GM10847 (cell line): ENCODE results near the gene PPP1CA.
A peak's percentile ranks its signal among the peaks of the same experiment; 100 is the strongest.

Experiments used
- POLR2A ChIP-seq: IDR thresholded peaks from 2 replicates; pipeline ENCODE4 v1.6.1; 2011; ENCODE audit not compliant: insufficient read length; ENCODE audit errors: extremely low read depth

Gene PPP1CA

DNA sequence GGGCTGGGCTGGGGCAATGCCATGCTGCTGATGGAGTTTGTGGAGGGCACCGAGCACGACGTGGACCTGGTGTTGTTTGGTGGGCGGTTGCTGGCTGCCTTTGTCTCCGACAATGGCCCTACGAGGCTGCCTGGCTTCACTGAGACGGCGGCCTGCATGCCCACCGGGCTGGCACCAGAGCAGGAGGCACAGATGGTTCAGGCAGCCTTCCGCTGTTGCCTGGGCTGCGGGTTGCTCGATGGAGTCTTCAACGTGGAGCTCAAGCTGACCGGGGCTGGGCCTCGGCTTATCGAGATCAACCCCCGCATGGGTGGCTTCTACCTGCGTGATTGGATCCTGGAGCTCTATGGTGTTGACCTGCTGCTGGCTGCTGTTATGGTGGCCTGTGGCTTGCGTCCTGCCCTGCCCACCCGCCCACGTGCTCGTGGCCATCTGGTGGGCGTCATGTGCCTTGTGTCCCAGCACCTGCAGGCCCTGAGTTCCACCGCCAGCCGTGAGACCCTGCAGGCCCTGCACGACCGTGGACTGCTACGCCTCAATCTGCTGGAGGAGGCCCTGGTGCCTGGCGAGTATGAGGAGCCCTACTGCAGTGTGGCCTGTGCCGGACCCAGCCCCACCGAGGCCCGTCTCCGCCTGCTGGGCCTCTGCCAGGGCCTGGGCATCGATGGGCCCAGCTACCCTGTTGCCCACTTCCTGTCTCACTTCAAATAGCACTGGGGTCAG lies 22.4 kb upstream of the PPP1CA start:
- no peak for TF ChIP-seq POLR2A

DNA sequence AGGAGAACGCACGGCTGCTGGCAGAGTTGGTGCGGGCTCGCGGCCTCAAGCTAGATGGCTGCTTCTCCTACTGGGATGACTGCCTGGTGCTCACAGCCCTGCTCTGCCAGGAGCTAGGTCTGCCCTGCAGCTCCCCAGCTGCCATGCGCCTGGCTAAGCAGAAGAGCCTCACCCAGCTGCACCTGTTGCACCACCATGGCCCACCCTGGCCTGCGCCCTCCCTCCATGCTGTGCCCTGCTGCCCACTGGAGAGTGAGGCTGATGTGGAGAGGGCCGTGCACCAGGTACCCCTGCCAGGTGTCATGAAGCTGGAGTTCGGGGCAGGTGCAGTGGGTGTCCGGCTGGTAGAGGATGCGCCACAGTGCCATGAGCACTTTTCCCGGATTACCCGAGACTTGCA lies 21.8 kb upstream of the PPP1CA start:
- no peak for TF ChIP-seq POLR2A

GRCh38 chr11:67422891-67423290 lies 21.2 kb upstream of the PPP1CA start:
- no peak for TF ChIP-seq POLR2A

- no peak for TF ChIP-seq POLR2A
Observed at GRCh38 chr11:67421430-67422031, 19.9 kb upstream of the PPP1CA start.

DNA sequence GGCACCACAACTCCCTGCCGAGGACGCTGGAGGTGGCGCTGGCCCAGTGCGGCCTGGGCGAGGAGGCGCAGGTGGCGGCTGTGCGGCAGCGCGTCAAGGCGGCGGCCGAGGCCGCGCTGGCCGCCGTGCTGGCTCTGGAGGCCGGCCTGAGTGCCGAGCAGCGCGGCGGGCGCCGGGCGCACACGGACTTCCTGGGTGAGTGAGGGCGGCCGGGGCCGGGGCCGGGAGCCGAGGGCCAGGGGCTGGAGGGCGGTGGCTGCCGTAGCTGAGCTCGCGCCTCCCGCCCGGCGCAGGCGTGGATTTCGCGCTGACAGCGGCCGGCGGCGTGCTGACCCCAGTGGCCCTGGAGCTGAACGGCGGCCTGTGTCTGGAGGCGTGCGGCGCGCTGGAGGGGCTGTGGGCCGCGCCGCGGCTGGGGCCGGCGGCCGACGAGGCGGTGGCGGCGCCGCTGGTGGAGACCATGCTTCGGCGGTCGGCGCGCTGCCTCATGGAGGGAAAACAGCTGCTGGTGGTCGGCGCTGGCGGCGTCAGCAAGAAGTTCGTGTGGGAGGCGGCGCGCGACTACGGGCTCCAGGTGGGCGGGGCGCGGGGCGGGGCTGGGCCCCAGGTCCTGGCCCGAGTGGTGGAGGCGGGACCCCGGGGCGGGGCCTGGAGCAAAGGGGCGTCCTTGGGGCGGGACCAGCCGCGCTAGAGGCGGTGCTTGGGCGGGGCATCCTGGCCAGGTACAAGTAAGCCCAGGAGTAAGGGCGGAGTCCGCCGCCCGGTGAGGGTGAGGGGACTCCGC lies 19.2 kb upstream of the PPP1CA start:
- peak; percentile 52 for TF ChIP-seq POLR2A

DNA sequence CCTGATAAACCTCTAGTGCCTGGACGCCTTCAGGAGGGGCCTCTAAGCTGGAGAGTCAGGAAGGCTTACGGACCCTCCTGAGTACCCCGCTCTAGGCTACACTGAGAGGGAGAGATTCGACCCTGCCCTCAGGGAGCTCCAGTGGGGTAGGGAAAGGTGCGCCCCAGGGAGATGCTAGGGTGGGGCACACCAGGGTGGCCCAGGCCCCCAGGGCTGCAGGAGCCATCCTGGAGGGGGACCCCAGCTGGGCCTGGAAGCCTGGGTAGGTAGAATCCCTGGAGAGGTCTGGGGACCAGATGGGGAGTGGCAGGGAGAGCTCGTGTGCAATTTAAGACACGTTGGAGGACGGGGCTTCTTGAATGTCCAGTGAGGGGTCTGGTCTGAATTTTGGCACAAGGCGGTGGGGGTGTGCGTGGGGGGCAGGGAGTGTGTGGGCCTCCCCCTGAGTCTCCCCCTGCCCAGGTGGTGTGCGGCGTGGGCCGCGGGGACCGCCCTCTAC lies 18.5 kb upstream of the PPP1CA start:
- no peak for TF ChIP-seq POLR2A

- no peak for TF ChIP-seq POLR2A
Observed at GRCh38 chr11:67419325-67420049, 17.8 kb upstream of the PPP1CA start.

GRCh38 chr11:67418476-67419281 lies 17.0 kb upstream of the PPP1CA start:
- no peak for TF ChIP-seq POLR2A

GRCh38 chr11:67417425-67417824 lies 15.8 kb upstream of the PPP1CA start:
- TF ChIP-seq POLR2A, result no peak

- TF ChIP-seq POLR2A, result no peak
Observed at GRCh38 chr11:67416416-67417335, 15.0 kb upstream of the PPP1CA start.

DNA sequence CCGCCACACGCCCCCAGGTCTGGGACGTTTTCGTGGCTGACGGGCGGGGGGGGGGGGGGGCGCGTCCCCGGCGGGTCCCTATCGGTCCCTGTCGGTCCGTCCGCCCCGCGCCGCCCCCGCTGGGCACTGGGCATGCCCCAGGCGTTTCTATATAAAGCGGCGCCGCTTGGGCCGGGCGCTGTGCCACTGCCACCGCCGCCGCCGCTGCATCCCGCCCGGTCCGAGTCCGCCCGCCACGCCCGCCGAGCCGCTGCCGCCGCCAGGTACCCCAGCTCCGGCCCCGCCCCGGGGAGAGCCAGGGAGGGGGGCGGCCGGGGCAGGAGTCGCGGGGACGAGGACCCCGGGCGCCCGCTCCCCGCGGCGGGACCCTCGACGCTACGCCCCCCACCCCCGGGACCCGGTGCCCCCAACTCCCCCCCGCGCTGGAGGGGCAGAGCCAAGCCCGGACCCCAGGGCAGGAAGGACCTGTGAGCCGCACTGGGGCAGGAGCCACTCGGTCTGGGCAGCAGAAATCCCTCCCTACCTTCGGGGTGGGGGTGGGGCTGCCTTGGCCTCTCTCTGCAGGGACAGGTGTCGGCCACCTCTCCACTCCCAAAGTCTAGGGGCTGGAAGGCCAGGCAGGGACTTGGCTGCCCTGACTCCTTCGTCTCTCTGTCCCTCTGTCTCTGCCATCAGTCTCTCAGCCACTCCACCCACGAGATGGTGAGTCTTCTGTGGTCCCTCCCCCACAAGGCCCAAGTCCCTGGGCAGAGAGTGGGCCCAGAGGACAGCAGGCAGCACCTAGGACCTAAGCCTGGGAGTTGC lies 14.0 kb upstream of the PPP1CA start, which contains the start of gene CARNS1:
CARNS1 (plus strand) TSS at position 178 of the 804 bp plus-strand sequence; CDS start at position 700, 522 bp downstream.
- TF ChIP-seq POLR2A, result no peak

GRCh38 chr11:67413266-67413849 lies 11.7 kb upstream of the PPP1CA start:
- no peak for TF ChIP-seq POLR2A
